ENCODE measurements around the gene TMEM201.

Gene TMEM201

DNA sequence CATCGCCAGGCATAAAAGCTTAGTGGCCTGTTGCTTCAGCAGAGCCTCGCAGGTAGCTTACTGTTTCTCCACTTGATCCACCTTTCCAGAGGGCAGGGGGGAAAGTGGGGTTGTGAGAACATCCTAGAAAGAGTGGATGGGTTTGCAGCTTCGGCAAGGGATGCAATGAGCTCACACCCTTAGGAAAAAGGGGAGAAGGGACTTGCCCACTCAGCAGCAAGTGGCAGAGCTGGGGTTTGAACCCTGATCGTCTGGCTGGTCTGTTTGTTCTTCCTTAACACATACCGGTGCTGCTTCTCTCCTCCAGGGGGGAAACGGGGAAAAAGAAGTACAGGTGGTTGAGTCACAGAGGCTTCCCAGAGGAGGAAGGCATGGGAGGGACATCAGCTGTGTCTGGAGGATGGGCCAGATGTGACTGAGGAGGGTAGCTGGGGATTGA is 1.0 kb downstream of the TMEM201 start:
- H3K27me3 ChIP-seq (ENCODE audit: insufficient read depth, poor library complexity, severe bottlenecking), result no peaks in the 10 kb centered on the region
- ATAC-seq (ENCODE audit: low read depth), result peak; percentile 28; the same call in 1 of the 3 replicates
- DNase-seq (ENCODE audit: low spot score), result no peak
- peak overlapping the region; percentile 84 for H3K4me3 ChIP-seq (ENCODE audit: severe bottlenecking)
- H3K9me3 ChIP-seq (ENCODE audit: severe bottlenecking), result no peaks in the 10 kb centered on the region
- H3K36me3 ChIP-seq (ENCODE audit: low read depth), result no peaks in the 10 kb centered on the region
- H3K27ac ChIP-seq (ENCODE audit: poor library complexity, severe bottlenecking), result peak overlapping the region; percentile 50
- H3K4me1 ChIP-seq (ENCODE audit: insufficient read depth, poor library complexity, severe bottlenecking), result peaks cover 11% of the 10 kb centered on the region
- TF ChIP-seq, protein P1, sequence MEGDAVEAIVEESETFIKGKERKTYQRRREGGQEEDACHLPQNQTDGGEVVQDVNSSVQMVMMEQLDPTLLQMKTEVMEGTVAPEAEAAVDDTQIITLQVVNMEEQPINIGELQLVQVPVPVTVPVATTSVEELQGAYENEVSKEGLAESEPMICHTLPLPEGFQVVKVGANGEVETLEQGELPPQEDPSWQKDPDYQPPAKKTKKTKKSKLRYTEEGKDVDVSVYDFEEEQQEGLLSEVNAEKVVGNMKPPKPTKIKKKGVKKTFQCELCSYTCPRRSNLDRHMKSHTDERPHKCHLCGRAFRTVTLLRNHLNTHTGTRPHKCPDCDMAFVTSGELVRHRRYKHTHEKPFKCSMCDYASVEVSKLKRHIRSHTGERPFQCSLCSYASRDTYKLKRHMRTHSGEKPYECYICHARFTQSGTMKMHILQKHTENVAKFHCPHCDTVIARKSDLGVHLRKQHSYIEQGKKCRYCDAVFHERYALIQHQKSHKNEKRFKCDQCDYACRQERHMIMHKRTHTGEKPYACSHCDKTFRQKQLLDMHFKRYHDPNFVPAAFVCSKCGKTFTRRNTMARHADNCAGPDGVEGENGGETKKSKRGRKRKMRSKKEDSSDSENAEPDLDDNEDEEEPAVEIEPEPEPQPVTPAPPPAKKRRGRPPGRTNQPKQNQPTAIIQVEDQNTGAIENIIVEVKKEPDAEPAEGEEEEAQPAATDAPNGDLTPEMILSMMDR (IDR thresholded peaks at IDR 0.05; ENCODE audit: poor library complexity, severe bottlenecking), result no peak

DNA sequence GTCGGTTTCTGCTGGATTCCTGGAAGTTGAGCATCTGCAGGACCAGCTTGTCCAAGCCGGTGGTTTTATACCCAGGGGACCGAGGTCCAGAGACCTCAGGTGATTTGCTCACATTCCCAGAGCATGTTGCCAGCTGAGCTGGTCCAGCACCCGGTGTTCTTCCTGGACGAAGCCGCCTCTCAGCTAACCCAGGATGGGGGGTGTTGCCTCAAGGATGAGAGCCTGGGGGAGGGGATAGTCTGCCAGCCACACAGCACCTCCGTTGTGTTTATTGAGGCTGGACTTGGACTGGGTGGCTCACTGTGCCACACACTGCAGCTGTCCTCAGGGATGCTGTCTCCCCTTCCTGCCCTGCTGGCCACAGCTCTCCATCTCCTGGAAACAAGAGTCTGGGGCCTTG is 1.5 kb downstream of the TMEM201 start:
- no peak for DNase-seq (ENCODE audit: low spot score)
- ATAC-seq (ENCODE audit: low read depth), result no peak
- TF ChIP-seq, protein P1 (IDR thresholded peaks at IDR 0.05; ENCODE audit: poor library complexity, severe bottlenecking), result no peak
- Histone ChIP-seq H3K4me3 (ENCODE audit: severe bottlenecking) (no peak overlapping the region), H3K27me3 (ENCODE audit: insufficient read depth, poor library complexity, severe bottlenecking) (no peaks in the 10 kb centered on the region), H3K9me3 (ENCODE audit: severe bottlenecking) (no peaks in the 10 kb centered on the region), H3K27ac (ENCODE audit: poor library complexity, severe bottlenecking) (no peak overlapping the region), H3K36me3 (ENCODE audit: low read depth) (no peaks in the 10 kb centered on the region), H3K4me1 (ENCODE audit: insufficient read depth, poor library complexity, severe bottlenecking) (peaks cover 11% of the 10 kb centered on the region)

DNA sequence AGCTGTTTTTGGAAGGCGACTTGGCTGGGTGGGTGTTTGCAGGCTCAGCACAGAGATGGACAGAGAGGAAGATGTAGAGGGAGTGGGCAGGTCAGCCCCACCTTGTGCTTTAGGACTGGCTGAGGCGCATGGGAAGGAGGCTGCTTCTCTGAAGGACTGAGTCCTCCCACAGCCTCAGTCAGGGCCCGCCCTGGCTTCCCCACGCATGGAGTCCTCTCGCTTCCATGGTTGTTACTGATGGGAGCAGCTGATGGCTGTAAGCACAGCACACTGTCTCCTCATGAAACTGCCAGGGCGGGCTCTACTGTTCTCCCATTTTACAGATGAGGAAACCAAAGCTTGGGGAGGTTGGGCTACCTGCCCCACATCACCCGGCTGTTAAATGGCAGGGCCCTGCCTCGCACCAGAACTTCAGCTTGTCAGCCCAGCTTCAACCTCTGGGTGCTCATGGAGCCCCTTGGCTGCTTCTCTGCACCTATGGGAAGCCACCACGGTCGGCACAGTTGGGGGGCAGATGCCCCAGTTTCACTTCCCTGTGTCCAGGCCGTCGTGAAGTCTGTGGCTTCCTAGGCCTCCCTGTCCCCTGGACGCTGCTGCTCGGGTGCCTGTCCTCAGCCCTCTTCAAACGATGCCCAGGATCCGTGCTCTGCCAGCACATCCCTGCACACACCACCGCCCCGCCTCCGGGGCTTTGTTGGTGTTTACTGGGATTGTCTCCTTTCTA is 2.4 kb downstream of the TMEM201 start:
- TF ChIP-seq, protein P1 (IDR thresholded peaks at IDR 0.05; ENCODE audit: poor library complexity, severe bottlenecking), result no peak
- peaks cover 11% of the 10 kb centered on the region for H3K4me1 ChIP-seq (ENCODE audit: insufficient read depth, poor library complexity, severe bottlenecking)
- H3K36me3 ChIP-seq (ENCODE audit: low read depth), result no peaks in the 10 kb centered on the region
- no peaks in the 10 kb centered on the region for H3K9me3 ChIP-seq (ENCODE audit: severe bottlenecking)
- H3K27me3 ChIP-seq (ENCODE audit: insufficient read depth, poor library complexity, severe bottlenecking), result no peaks in the 10 kb centered on the region
- H3K27ac ChIP-seq (ENCODE audit: poor library complexity, severe bottlenecking), result no peak overlapping the region
- ATAC-seq (ENCODE audit: low read depth), result no peak
- no peak for DNase-seq (ENCODE audit: low spot score)
- no peak overlapping the region for H3K4me3 ChIP-seq (ENCODE audit: severe bottlenecking)

DNA sequence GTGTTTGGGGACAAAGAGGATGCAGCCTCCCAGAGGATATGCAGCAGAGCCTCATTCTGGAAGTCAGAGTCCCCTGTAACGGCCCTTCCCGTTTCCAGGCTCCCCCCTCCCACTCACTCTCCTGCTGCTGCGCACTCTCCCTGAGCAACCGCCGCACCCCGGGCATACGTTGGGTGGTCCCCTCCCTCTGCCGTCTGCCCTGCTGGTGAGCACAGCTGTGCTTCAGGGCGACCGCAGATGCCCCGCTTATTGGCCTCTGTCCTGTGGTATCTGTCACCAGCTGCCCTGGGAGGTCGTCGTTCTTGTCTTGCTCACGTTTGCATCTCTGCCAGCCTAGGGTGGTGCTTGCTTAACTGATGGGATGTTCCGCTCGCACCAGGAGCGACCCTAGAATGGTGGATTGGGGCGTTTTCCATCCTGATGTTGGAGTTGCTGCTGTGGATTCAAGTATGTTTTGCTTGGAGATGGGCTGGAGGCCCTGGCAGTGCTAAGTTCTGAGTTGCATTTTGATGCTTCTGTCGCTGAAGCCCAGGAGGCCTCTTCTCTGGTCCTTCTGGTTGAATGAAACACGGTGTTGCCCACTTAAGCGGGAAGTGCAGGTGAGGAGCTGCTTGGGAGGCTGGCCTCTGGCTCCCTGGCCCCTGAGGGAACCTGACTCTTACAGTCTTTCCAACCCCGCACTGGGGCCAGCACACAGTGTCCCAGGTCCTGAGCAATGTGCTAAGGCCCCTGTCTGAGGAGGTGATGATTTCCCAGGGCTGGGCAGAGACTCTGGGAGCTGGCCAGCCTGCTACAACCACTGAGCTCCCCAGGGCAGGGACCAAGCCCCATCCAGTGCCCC is 3.2 kb downstream of the TMEM201 start:
- Histone ChIP-seq H3K27ac (ENCODE audit: poor library complexity, severe bottlenecking) (no peak overlapping the region), H3K36me3 (ENCODE audit: low read depth) (no peaks in the 10 kb centered on the region), H3K9me3 (ENCODE audit: severe bottlenecking) (no peaks in the 10 kb centered on the region), H3K4me3 (ENCODE audit: severe bottlenecking) (no peak overlapping the region), H3K4me1 (ENCODE audit: insufficient read depth, poor library complexity, severe bottlenecking) (peaks cover 11% of the 10 kb centered on the region), H3K27me3 (ENCODE audit: insufficient read depth, poor library complexity, severe bottlenecking) (no peaks in the 10 kb centered on the region)
- TF ChIP-seq, protein P1 (IDR thresholded peaks at IDR 0.05; ENCODE audit: poor library complexity, severe bottlenecking), result no peak
- ATAC-seq (ENCODE audit: low read depth) (no peak), DNase-seq (ENCODE audit: low spot score) (peak; percentile 55)

Measured in RWPE2 (cell line).